ENCODE data around the gene NDUFA5. TPM values are rescaled to one million over a fixed set of nuclear protein-coding genes. Genes with fewer than 3 reads are reported as not detected.
A peak's percentile ranks its signal among the peaks of the same experiment; 100 is the strongest.
"Not testable (repeated sequence)": the region's sequence is repeated elsewhere in the genome, so short reads cannot be mapped to it uniquely, and the experiment has no call there.

NDUFA5 gene
- total RNA-seq, 2 donors from 2014 or later: 48.6 to 52.3 TPM

DNA sequence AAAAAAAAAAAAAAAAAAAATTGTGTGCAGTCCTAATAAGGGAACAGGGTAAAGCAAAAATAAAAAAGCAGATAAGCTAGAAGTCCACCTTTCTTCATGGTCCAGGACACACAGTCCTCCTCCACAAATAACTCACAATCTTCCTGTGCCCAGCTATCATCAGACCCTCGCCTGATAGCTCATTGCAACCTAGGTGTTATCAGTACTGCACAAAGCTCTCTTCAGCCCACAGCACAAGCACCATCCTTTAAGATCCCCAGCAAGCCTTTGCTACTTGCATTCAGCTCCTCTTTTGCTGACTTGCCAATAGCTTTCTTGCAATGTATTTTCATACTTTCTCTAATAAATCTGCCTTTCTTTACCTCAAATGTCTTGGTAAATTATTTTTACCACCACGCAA is 5.0 kb downstream of the NDUFA5 start:
- Mint-ChIP-seq H3K4me3 (no peak overlapping the region), H3K36me3 (ENCODE audit: low read depth) (peaks cover 28% of the 10 kb centered on the region), H3K27me3 (ENCODE audit: insufficient read depth) (no peaks in the 10 kb centered on the region), H3K9me3 (peaks cover 1% of the 10 kb centered on the region), H3K27ac (no peak overlapping the region), H3K4me1 (no peaks in the 10 kb centered on the region)
- Histone ChIP-seq H3K27me3 (ENCODE audit: control insufficient read depth, insufficient read depth, low read length, poor library complexity, severe bottlenecking) (no peaks in the 10 kb centered on the region), H3K9ac (ENCODE audit: extremely low read depth, low read length, poor library complexity, severe bottlenecking) (no peak overlapping the region), H3K36me3 (ENCODE audit: control insufficient read depth, insufficient read depth, low read length) (peaks cover 30% of the 10 kb centered on the region), H3K4me1 (ENCODE audit: control insufficient read depth, insufficient read depth, low read length) (no peaks in the 10 kb centered on the region), H3K27ac (ENCODE audit: low read depth, low read length) (no peak overlapping the region), H3K4me3 (ENCODE audit: low read length) (no peak overlapping the region), H3K9me3 (ENCODE audit: control insufficient read depth, low read length) (no peaks in the 10 kb centered on the region)
- no peak for TF ChIP-seq CTCF (conservative IDR thresholded peaks at IDR 0.05)
- WGBS, 2 experiments (ENCODE audit: insufficient coverage in 1 of 2, insufficient read length in 1 of 2): 83 to 94% methylated on average over 1 to 2 of the region's 2 CpGs
- DNase-seq: no peak

DNA sequence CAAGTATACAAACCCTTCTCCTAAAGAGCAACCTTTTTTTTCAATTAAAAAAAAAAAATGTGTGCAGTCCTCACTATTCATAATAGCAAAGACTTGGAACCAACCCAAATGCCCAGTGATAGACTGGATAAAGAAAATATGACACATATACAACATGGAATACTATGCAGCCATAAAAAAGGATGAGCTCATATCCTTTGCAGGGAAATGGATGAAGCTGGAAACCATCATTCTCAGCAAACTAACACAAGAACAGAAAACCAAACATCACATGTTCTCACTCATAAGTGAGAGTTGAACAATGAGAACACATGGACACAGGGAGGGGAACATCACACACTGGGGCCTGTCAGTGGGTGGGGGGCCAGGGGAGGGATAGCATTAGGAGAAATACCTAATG is 5.5 kb downstream of the NDUFA5 start:
- not testable (repeated sequence) for H3K9ac ChIP-seq (ENCODE audit: extremely low read depth, low read length, poor library complexity, severe bottlenecking); H3K4me3 Mint-ChIP-seq; H3K27ac ChIP-seq (ENCODE audit: low read depth, low read length); H3K4me1 ChIP-seq (ENCODE audit: control insufficient read depth, insufficient read depth, low read length); H3K27me3 ChIP-seq (ENCODE audit: control insufficient read depth, insufficient read depth, low read length, poor library complexity, severe bottlenecking); H3K9me3 Mint-ChIP-seq; H3K4me1 Mint-ChIP-seq; H3K4me3 ChIP-seq (ENCODE audit: low read length); H3K27ac Mint-ChIP-seq; DNase-seq; H3K9me3 ChIP-seq (ENCODE audit: control insufficient read depth, low read length); H3K27me3 Mint-ChIP-seq (ENCODE audit: insufficient read depth)
- H3K36me3 ChIP-seq (ENCODE audit: control insufficient read depth, insufficient read depth, low read length): peaks cover 35% of the 10 kb centered on the region
- H3K36me3 Mint-ChIP-seq (ENCODE audit: low read depth): peaks cover 28% of the 10 kb centered on the region

DNA sequence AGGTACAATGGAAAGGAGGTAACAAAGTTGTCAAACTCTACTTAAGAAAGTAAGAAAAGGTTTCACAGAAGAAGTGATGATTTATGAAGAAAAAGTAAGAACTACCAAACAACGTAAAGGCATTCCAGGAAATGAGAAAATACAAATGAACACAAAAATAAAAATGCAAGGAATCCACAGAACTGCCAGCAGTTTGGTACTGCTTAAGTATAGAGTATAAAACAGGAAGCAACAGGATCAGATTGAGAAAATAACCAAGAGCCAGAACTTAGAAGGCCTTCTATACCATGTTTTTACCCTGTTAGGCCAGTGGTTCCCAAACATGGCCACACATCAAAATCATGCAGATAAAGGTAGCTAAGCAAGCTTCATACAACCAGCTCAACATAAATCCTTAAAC is 9.2 kb downstream of the NDUFA5 start:
- no peak for TF ChIP-seq CTCF (conservative IDR thresholded peaks at IDR 0.05)
- DNase-seq: no peak
- Histone ChIP-seq H3K36me3 (ENCODE audit: control insufficient read depth, insufficient read depth, low read length) (peaks cover 22% of the 10 kb centered on the region), H3K4me1 (ENCODE audit: control insufficient read depth, insufficient read depth, low read length) (no peaks in the 10 kb centered on the region), H3K9ac (ENCODE audit: extremely low read depth, low read length, poor library complexity, severe bottlenecking) (no peak overlapping the region), H3K4me3 (ENCODE audit: low read length) (no peak overlapping the region), H3K9me3 (ENCODE audit: control insufficient read depth, low read length) (no peaks in the 10 kb centered on the region), H3K27me3 (ENCODE audit: control insufficient read depth, insufficient read depth, low read length, poor library complexity, severe bottlenecking) (no peaks in the 10 kb centered on the region), H3K27ac (ENCODE audit: low read depth, low read length) (no peak overlapping the region)
- H3K27me3 Mint-ChIP-seq (ENCODE audit: insufficient read depth): no peaks in the 10 kb centered on the region
- peaks cover 28% of the 10 kb centered on the region for H3K36me3 Mint-ChIP-seq (ENCODE audit: low read depth)
- peaks cover 1% of the 10 kb centered on the region for H3K9me3 Mint-ChIP-seq
- no peak overlapping the region for H3K4me3 Mint-ChIP-seq
- H3K27ac Mint-ChIP-seq: peak overlapping the region; percentile 6
- WGBS, 2 experiments (ENCODE audit: insufficient coverage in 1 of 2, insufficient read length in 1 of 2): 93% methylated on average over 1 of the region's 1 CpG; no CpG with 5 or more reads in 1 of the 2 experiments
- H3K4me1 Mint-ChIP-seq: no peaks in the 10 kb centered on the region

DNA sequence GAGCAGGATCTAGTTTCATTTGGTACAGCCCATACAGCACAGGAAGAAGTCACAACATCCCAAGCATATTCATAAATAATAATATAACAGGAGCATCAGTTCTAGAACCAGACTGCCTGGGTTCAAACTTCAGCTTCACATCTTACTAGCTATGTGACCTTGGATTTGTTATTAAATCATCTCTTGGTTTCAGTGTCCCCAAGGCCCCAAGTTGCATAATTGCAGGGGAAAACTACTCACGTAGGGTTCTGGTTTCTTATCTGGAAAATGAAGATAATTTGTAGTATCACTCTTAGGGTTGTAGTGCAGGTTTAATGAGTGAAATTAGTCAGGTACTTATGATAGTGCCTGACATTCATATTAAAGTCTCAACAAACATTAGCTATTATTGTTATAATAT is 17.7 kb downstream of the NDUFA5 start:
- no peak for DNase-seq
- Mint-ChIP-seq H3K9me3 (no peaks in the 10 kb centered on the region), H3K4me3 (no peak overlapping the region), H3K4me1 (no peaks in the 10 kb centered on the region), H3K27ac (no peak overlapping the region), H3K27me3 (ENCODE audit: insufficient read depth) (no peaks in the 10 kb centered on the region), H3K36me3 (ENCODE audit: low read depth) (no peaks in the 10 kb centered on the region)
- Histone ChIP-seq H3K4me3 (ENCODE audit: low read length) (no peak overlapping the region), H3K9me3 (ENCODE audit: control insufficient read depth, low read length) (no peaks in the 10 kb centered on the region), H3K36me3 (ENCODE audit: control insufficient read depth, insufficient read depth, low read length) (peaks cover 3% of the 10 kb centered on the region), H3K27ac (ENCODE audit: low read depth, low read length) (no peak overlapping the region), H3K27me3 (ENCODE audit: control insufficient read depth, insufficient read depth, low read length, poor library complexity, severe bottlenecking) (no peaks in the 10 kb centered on the region), H3K4me1 (ENCODE audit: control insufficient read depth, insufficient read depth, low read length) (no peaks in the 10 kb centered on the region), H3K9ac (ENCODE audit: extremely low read depth, low read length, poor library complexity, severe bottlenecking) (no peak overlapping the region)
- no peak for TF ChIP-seq CTCF (conservative IDR thresholded peaks at IDR 0.05)
- 100% methylated on average over 1 of the region's 1 CpG for WGBS, 2 experiments (ENCODE audit: insufficient coverage in 1 of 2, insufficient read length in 1 of 2)
